ENCODE measurements around the gene NCBP1.
"Not testable (repeated sequence)": the region's sequence is repeated elsewhere in the genome, so short reads cannot be mapped to it uniquely, and the experiment has no call there.

The NCBP1 gene, protein sequence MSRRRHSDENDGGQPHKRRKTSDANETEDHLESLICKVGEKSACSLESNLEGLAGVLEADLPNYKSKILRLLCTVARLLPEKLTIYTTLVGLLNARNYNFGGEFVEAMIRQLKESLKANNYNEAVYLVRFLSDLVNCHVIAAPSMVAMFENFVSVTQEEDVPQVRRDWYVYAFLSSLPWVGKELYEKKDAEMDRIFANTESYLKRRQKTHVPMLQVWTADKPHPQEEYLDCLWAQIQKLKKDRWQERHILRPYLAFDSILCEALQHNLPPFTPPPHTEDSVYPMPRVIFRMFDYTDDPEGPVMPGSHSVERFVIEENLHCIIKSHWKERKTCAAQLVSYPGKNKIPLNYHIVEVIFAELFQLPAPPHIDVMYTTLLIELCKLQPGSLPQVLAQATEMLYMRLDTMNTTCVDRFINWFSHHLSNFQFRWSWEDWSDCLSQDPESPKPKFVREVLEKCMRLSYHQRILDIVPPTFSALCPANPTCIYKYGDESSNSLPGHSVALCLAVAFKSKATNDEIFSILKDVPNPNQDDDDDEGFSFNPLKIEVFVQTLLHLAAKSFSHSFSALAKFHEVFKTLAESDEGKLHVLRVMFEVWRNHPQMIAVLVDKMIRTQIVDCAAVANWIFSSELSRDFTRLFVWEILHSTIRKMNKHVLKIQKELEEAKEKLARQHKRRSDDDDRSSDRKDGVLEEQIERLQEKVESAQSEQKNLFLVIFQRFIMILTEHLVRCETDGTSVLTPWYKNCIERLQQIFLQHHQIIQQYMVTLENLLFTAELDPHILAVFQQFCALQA

GRCh38 chr9:97632985-97633858 is at the start of gene NCBP1, which contains the start of gene TSTD2:
Gene NCBP1 (plus strand): TSS chr9:97633821. CDS start chr9:97633882, 61 bp downstream.
Gene TSTD2 (minus strand): TSS chr9:97633368. CDS start chr9:97627562, 5,806 bp downstream.
- TF ChIP-seq, protein P1, sequence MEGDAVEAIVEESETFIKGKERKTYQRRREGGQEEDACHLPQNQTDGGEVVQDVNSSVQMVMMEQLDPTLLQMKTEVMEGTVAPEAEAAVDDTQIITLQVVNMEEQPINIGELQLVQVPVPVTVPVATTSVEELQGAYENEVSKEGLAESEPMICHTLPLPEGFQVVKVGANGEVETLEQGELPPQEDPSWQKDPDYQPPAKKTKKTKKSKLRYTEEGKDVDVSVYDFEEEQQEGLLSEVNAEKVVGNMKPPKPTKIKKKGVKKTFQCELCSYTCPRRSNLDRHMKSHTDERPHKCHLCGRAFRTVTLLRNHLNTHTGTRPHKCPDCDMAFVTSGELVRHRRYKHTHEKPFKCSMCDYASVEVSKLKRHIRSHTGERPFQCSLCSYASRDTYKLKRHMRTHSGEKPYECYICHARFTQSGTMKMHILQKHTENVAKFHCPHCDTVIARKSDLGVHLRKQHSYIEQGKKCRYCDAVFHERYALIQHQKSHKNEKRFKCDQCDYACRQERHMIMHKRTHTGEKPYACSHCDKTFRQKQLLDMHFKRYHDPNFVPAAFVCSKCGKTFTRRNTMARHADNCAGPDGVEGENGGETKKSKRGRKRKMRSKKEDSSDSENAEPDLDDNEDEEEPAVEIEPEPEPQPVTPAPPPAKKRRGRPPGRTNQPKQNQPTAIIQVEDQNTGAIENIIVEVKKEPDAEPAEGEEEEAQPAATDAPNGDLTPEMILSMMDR (conservative IDR thresholded peaks at IDR 0.05) = no peak
- peak; percentile 2; the same call in 1 of the 2 replicates for TF ChIP-seq ZFX (IDR thresholded peaks at IDR 0.05)
- H3K27ac ChIP-seq = peak within 1 kb of the TSS; percentile 97

DNA sequence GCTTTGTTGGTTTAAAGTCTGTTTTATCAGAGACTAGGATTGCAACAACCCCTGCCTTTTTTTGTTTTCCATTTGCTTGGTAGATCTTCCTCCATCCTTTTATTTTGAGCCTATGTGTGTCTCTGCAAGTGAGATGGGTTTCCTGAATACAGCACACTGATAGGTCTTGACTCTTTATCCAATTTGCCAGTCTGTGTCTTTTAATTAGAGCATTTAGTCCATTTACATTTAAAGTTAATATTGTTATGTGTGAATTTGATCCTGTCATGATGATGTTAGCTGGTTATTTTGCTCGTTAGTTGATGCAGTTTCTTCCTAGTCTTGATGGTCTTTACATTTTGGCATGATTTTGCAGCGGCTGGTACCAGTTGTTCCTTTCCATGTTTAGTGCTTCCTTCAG is 48.8 kb upstream of the NCBP1 start:
- H3K27ac ChIP-seq = not testable (repeated sequence)

- not testable (repeated sequence) for H3K27ac ChIP-seq
Measured at GRCh38 chr9:97586909-97587308, 46.7 kb upstream of the NCBP1 start.

- H3K27ac ChIP-seq = no peak overlapping the region
- TF ChIP-seq, protein P1 (conservative IDR thresholded peaks at IDR 0.05) = no peak
- no peak for TF ChIP-seq ZFX (IDR thresholded peaks at IDR 0.05)
Measured at GRCh38 chr9:97591535-97591934, 42.1 kb upstream of the NCBP1 start.

GRCh38 chr9:97592126-97592525 is 41.5 kb upstream of the NCBP1 start:
- TF ChIP-seq, protein P1 (conservative IDR thresholded peaks at IDR 0.05) = no peak
- TF ChIP-seq ZFX (IDR thresholded peaks at IDR 0.05) = no peak
- no peak overlapping the region for H3K27ac ChIP-seq

DNA sequence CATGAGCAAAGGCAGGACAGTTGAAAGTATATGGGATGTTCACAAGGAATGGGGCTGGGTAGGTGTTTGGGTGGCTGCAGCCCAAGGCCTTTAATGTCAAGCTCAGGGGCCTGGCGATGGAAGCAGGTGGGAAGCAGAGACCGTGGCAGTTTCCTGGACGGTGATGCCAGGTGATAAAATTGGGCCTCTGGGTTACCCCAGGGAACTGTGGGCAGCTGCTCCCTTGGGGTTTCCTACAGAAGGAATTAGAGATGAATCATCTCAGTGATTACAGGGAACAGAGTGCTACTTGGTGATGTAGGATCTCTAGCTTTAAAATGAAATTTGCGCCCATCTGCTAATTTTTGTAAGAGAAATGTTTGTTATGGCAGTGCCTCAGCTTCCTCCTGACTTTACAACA is 39.7 kb upstream of the NCBP1 start:
- H3K27ac ChIP-seq = no peak overlapping the region
- no peak for TF ChIP-seq ZFX (IDR thresholded peaks at IDR 0.05)
- TF ChIP-seq, protein P1 (conservative IDR thresholded peaks at IDR 0.05) = no peak

- TF ChIP-seq ZFX (IDR thresholded peaks at IDR 0.05) = no peak
- no peak overlapping the region for H3K27ac ChIP-seq
Measured at GRCh38 chr9:97594381-97594921, 39.2 kb upstream of the NCBP1 start.

- no peak overlapping the region for H3K27ac ChIP-seq
- TF ChIP-seq, protein P1 (conservative IDR thresholded peaks at IDR 0.05) = no peak
- no peak for TF ChIP-seq ZFX (IDR thresholded peaks at IDR 0.05)
Measured at GRCh38 chr9:97596906-97597305, 36.7 kb upstream of the NCBP1 start.
